Testis (tissue), 3 donors: ENCODE measurements around the gene DAAM2. TPM values are rescaled to one million over a fixed set of nuclear protein-coding genes. Genes with fewer than 3 reads are reported as not detected.

Experiments used
- DNase-seq: peaks from one replicate; pipeline ENCODE4 v3.0.0-alpha.2; 2019
- H3K27ac ChIP-seq, 2 donors: fragments of 200-600 bp; sonication (generic); one replicate each; pipeline ENCODE4 v1.5.1; 2019
- H3K27me3 ChIP-seq: fragments of 200-600 bp; sonication (generic); one replicate; pipeline ENCODE4 v1.5.1; 2019
- H3K36me3 ChIP-seq: fragments of 200-600 bp; sonication (generic); one replicate; pipeline ENCODE4 v1.5.1; 2017; ENCODE audit warnings: low read depth; ENCODE audit errors: missing control alignments
- H3K4me1 ChIP-seq: fragments of 200-600 bp; sonication (generic); one replicate; pipeline ENCODE4 v1.5.1; 2019
- H3K4me3 ChIP-seq, 2 donors: fragments of 200-600 bp; sonication (generic); one replicate each; pipeline ENCODE4 v1.5.1; 2017 to 2019
- H3K9me3 ChIP-seq: fragments of 200-600 bp; sonication (generic); one replicate; pipeline ENCODE4 v1.5.1; 2017
- CTCF ChIP-seq, 3 experiments: fragments of 450-650 bp in 2 of 3; fragments of 200-600 bp in 1 of 3; sonication (generic) in 1 of 3; IDR thresholded peaks; one replicate each; pipeline ENCODE4 v1.5.1; 2016 to 2019; ENCODE audit warnings: antibody characterized with exemption in 3 of 3, mild to moderate bottlenecking in 2 of 3, moderate library complexity in 1 of 3
- POLR2A ChIP-seq: fragments of 450-650 bp; IDR thresholded peaks from one replicate; pipeline ENCODE4 v1.6.1; 2017; ENCODE audit warnings: antibody characterized with exemption, mild to moderate bottlenecking, moderate library complexity
- WGBS, 2 donors: methylation state at CpG; one replicate each; pipeline ENCODE4 v1.1.5; 2018; 5-methylcytosine and 5-hydroxymethylcytosine counted together
- intact Hi-C: fragments of 100-400 bp; cut with DNase I; formaldehyde crosslinking; loops from one replicate; pipeline ENCODE4 v1.15.1; 2023; ENCODE audit warnings: low total_unique reads
- polyA plus RNA-seq: library from polyadenylated mRNA; stranded (reverse); fragments of 350-450 nt; fragmentation: Illumina TruSeq; extraction: RNeasy Lipid Tissue Mini Kit (QIAGEN cat#74804); gene quantifications from one replicate; pipeline ENCODE4 v1.2.3, GENCODE V29; 2014; ENCODE audit warnings: low read depth, low replicate concordance; ENCODE audit not compliant: insufficient read depth
- total RNA-seq, 2 donors: library from RNA; depleted of rRNA; stranded (reverse); fragments of >200 nt; gene quantifications; one replicate each; pipeline ENCODE4 v1.2.3, GENCODE V29; 2016

The DAAM2 gene
- total and polyA plus RNA-seq, 3 donors from 2014 or later = 37.4 to 66.1 (median 64.5) TPM

- no peak overlapping the region for H3K27ac ChIP-seq
- H3K36me3 ChIP-seq = no peaks in the 10 kb centered on the region
- no peak for TF ChIP-seq POLR2A
- TF ChIP-seq CTCF (IDR thresholded peaks at IDR 0.05) = no peak
- intact Hi-C loops = no loop called here
- DNase-seq = no peak
- no peaks in the 10 kb centered on the region for H3K27me3 ChIP-seq
- WGBS, 2 donors = 89 to 92% methylated on average over 13 of the region's 13 CpGs
- H3K4me3 ChIP-seq = no peak overlapping the region
- H3K4me1 ChIP-seq = no peaks in the 10 kb centered on the region
- H3K9me3 ChIP-seq = no peaks in the 10 kb centered on the region
Measured at GRCh38 chr6:39908838-39909583, 116.8 kb downstream of the DAAM2 start.

GRCh38 chr6:39909701-39910100 is 117.5 kb downstream of the DAAM2 start:
- no peaks in the 10 kb centered on the region for H3K9me3 ChIP-seq
- H3K4me3 ChIP-seq = no peak overlapping the region
- no peaks in the 10 kb centered on the region for H3K4me1 ChIP-seq
- H3K36me3 ChIP-seq = no peaks in the 10 kb centered on the region
- no peaks in the 10 kb centered on the region for H3K27me3 ChIP-seq
- intact Hi-C loops = no loop called here
- 86 to 93% methylated on average over 5 of the region's 5 CpGs for WGBS, 2 donors
- no peak overlapping the region for H3K27ac ChIP-seq
- TF ChIP-seq POLR2A (no peak), CTCF (IDR thresholded peaks at IDR 0.05) (no peak)
- no peak for DNase-seq

GRCh38 chr6:39910164-39910563 is 118.0 kb downstream of the DAAM2 start:
- H3K27me3 ChIP-seq = no peaks in the 10 kb centered on the region
- DNase-seq = no peak
- H3K36me3 ChIP-seq = no peaks in the 10 kb centered on the region
- H3K4me1 ChIP-seq = no peaks in the 10 kb centered on the region
- no peak overlapping the region for H3K27ac ChIP-seq
- TF ChIP-seq CTCF (IDR thresholded peaks at IDR 0.05) (no peak), POLR2A (no peak)
- intact Hi-C loops = no loop called here
- no peaks in the 10 kb centered on the region for H3K9me3 ChIP-seq
- H3K4me3 ChIP-seq = no peak overlapping the region

- 93 to 100% methylated on average over 2 of the region's 2 CpGs for WGBS, 2 donors
- DNase-seq = no peak
- H3K9me3 ChIP-seq = no peaks in the 10 kb centered on the region
- H3K36me3 ChIP-seq = no peaks in the 10 kb centered on the region
- no peak overlapping the region for H3K27ac ChIP-seq
- H3K4me3 ChIP-seq = no peak overlapping the region
- intact Hi-C loops = no loop called here
- H3K27me3 ChIP-seq = no peaks in the 10 kb centered on the region
- no peak for TF ChIP-seq POLR2A
- TF ChIP-seq CTCF (IDR thresholded peaks at IDR 0.05) = no peak
- H3K4me1 ChIP-seq = no peaks in the 10 kb centered on the region
Measured at GRCh38 chr6:39910744-39911143, 118.6 kb downstream of the DAAM2 start.

- H3K27ac ChIP-seq = no peak overlapping the region
- no peak for DNase-seq
- no peak overlapping the region for H3K4me3 ChIP-seq
- TF ChIP-seq POLR2A (no peak), CTCF (IDR thresholded peaks at IDR 0.05) (no peak)
- no peaks in the 10 kb centered on the region for H3K9me3 ChIP-seq
- 98% methylated on average over 8 to 10 of the region's 10 CpGs for WGBS, 2 donors
- no peaks in the 10 kb centered on the region for H3K4me1 ChIP-seq
- H3K27me3 ChIP-seq = no peaks in the 10 kb centered on the region
- no peaks in the 10 kb centered on the region for H3K36me3 ChIP-seq
- intact Hi-C loops = no loop called here
Measured at GRCh38 chr6:39911513-39912125, 119.4 kb downstream of the DAAM2 start.
